NCI-H2171 (cell line): ENCODE results near the gene FGF14.
A peak's percentile ranks its signal among the peaks of the same experiment; 100 is the strongest.

Source experiments
- DNase-seq: peaks from one replicate; lab custom pipeline; 2025; lab: John Stamatoyannopoulos, UW

The FGF14 gene

GRCh38 chr13:101985321-101985720 is 416.5 kb downstream of the FGF14 start:
- no peak for DNase-seq

- DNase-seq = no peak
Observed at GRCh38 chr13:101982903-101983302, 418.9 kb downstream of the FGF14 start.

GRCh38 chr13:101979825-101980224 is 422.0 kb downstream of the FGF14 start:
- DNase-seq = no peak

- DNase-seq = no peak
Observed at GRCh38 chr13:101978552-101979315, 423.1 kb downstream of the FGF14 start.

GRCh38 chr13:101977475-101977874 is 424.4 kb downstream of the FGF14 start:
- peak; percentile 6 for DNase-seq

- DNase-seq = no peak
Observed at GRCh38 chr13:101972191-101972590, 429.7 kb downstream of the FGF14 start.

- no peak for DNase-seq
Observed at GRCh38 chr13:101970341-101970740, 431.5 kb downstream of the FGF14 start.

GRCh38 chr13:101967781-101968180 is 434.1 kb downstream of the FGF14 start:
- DNase-seq = no peak

GRCh38 chr13:101967216-101967615 is 434.6 kb downstream of the FGF14 start:
- no peak for DNase-seq

- no peak for DNase-seq
Observed at GRCh38 chr13:101965096-101965495, 436.8 kb downstream of the FGF14 start.

- no peak for DNase-seq
Observed at GRCh38 chr13:101959016-101959415, 442.8 kb downstream of the FGF14 start.

- no peak for DNase-seq
Observed at GRCh38 chr13:101955764-101956163, 446.1 kb downstream of the FGF14 start.

- DNase-seq = no peak
Observed at GRCh38 chr13:101951114-101951513, 450.7 kb downstream of the FGF14 start.

- DNase-seq = no peak
Observed at GRCh38 chr13:101949681-101950080, 452.2 kb downstream of the FGF14 start.

- peak; percentile 64 for DNase-seq
Observed at GRCh38 chr13:101946401-101946800, 455.4 kb downstream of the FGF14 start.

- no peak for DNase-seq
Observed at GRCh38 chr13:101945435-101945834, 456.4 kb downstream of the FGF14 start.

GRCh38 chr13:101944521-101944920 is 457.3 kb downstream of the FGF14 start:
- DNase-seq = no peak

- DNase-seq = no peak
Observed at GRCh38 chr13:101942535-101943157, 459.2 kb downstream of the FGF14 start.

GRCh38 chr13:101942038-101942437 is 459.8 kb downstream of the FGF14 start:
- peak; percentile 41 for DNase-seq

- DNase-seq = peak; percentile 15
Observed at GRCh38 chr13:101941095-101941783, 460.6 kb downstream of the FGF14 start.

GRCh38 chr13:101939370-101939769 is 462.5 kb downstream of the FGF14 start:
- DNase-seq = no peak

- DNase-seq = no peak
Observed at GRCh38 chr13:101935828-101936227, 466.0 kb downstream of the FGF14 start.

GRCh38 chr13:101931186-101931585 is 470.7 kb downstream of the FGF14 start:
- DNase-seq = no peak
